Measurements from ENCODE around the gene SLC25A22. TPM values are rescaled to one million over a fixed set of nuclear protein-coding genes. Genes with fewer than 3 reads are reported as not detected.

Gene SLC25A22
- total and polyA plus RNA-seq, 9 of the 15 experiments (the other 6 are each of a cell fraction or from before 2014, with no cell fraction given) = 0.41 to 55.4 (median 11.4) TPM

GRCh38 chr11:748007-748359 is 50.1 kb downstream of the SLC25A22 start (continued):
- TF ChIP-seq REST (IDR thresholded peaks at IDR 0.05; ENCODE audit: borderline replicate concordance) (no peak), REST (CRISPR knock-in tag; IDR thresholded peaks at IDR 0.05; ENCODE audit: low read depth) (no peak), MAX (CRISPR knock-in tag; IDR thresholded peaks at IDR 0.05) (peak; percentile 71), ZNF24 (IDR thresholded peaks at IDR 0.05) (no peak), SMARCA4 (IDR thresholded peaks at IDR 0.05) (no peak), DIDO1 (tag; IDR thresholded peaks at IDR 0.05; ENCODE audit: low read depth) (no peak), ZNF253 (CRISPR knock-in tag; conservative IDR thresholded peaks at IDR 0.05) (no peak), ZNF589 (CRISPR knock-in tag; IDR thresholded peaks at IDR 0.05; ENCODE audit: low read depth) (peak; percentile 61; the same call in 1 of the 2 replicates), FOXA1 (IDR thresholded peaks at IDR 0.05; ENCODE audit: borderline replicate concordance) (no peak), CBX3 (IDR thresholded peaks at IDR 0.05; ENCODE audit: borderline replicate concordance in 1 of 2, low read length in 2 of 2) (no peak), NCOA2 (IDR thresholded peaks at IDR 0.05; ENCODE audit: partially characterized antibody in 2 of 2) (no peak), BCOR (IDR thresholded peaks at IDR 0.05) (no peak), RBFOX2 (IDR thresholded peaks at IDR 0.05; ENCODE audit: low read depth, low read length) (peak; percentile 64; the same call in 1 of the 2 replicates), ZNF274 (IDR thresholded peaks at IDR 0.05; ENCODE audit: borderline replicate concordance, low read depth, low read length) (no peak), SOX6 (IDR thresholded peaks at IDR 0.05) (no peak), NFIC (IDR thresholded peaks at IDR 0.05) (no peak), NR4A1 (CRISPR knock-in tag; IDR thresholded peaks at IDR 0.05) (no peak), NR4A1 (tag; IDR thresholded peaks at IDR 0.05) (peak; percentile 78), ZNF134 (CRISPR knock-in tag; conservative IDR thresholded peaks at IDR 0.05) (no peak), NEUROD1 (IDR thresholded peaks at IDR 0.05; ENCODE audit: borderline replicate concordance, low read depth, low read length, partially characterized antibody) (no peak), TRIM24 (IDR thresholded peaks at IDR 0.05) (no peak), MEF2A (IDR thresholded peaks at IDR 0.05; ENCODE audit: control insufficient read depth, low read depth, low read length) (no peak), MCM7 (IDR thresholded peaks at IDR 0.05) (no peak), MNT (conservative IDR thresholded peaks at IDR 0.05) (peak; percentile 56 to 68)

All from K562 (cell line).